Esophagus muscularis mucosa (tissue), 4 donors: ENCODE data around the gene CLPSL1.

ENCODE experiments used
- CTCF ChIP-seq, 3 experiments: fragments of 200-600 bp in 2 of 3; fragments of 450-650 bp in 1 of 3; sonication (generic) in 2 of 3; IDR thresholded peaks; one replicate each; pipeline ENCODE4 v1.5.1; 2017 to 2019; ENCODE audit warnings: antibody characterized with exemption in 3 of 3, mild to moderate bottlenecking in 2 of 3, moderate library complexity in 1 of 3
- EP300 ChIP-seq: sonication (generic); formaldehyde crosslinking; IDR thresholded peaks from one replicate; pipeline ENCODE4 v1.6.1; 2017; ENCODE audit warnings: antibody characterized with exemption
- POLR2A ChIP-seq: fragments of 450-650 bp; IDR thresholded peaks from one replicate; pipeline ENCODE4 v1.6.1; 2017; ENCODE audit warnings: antibody characterized with exemption, moderate library complexity, mild to moderate bottlenecking, low read depth
- POLR2AphosphoS5 ChIP-seq, 2 donors: sonication (generic); formaldehyde crosslinking; IDR thresholded peaks; one replicate each; pipeline ENCODE4 v1.6.1; 2017; ENCODE audit warnings: antibody characterized with exemption in 2 of 2

DNA sequence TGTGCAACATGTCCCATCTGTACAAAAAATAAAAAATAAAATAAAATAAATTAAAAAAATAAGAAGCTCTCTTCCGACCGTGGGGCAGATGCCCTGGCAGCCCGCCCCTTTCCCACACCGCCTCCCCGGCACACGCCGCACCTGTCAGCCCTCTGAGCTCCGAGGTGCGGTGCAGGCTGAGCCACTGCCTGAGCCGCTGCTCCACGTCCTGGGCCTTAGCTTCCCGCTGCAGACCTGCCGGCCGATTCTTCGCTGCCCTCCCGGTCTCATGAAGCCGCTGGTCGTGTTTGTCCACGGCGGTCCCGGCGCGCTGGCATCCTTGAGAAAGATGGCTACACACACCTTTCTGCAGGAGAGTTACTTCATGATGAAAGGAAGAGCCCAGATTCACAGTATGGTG is 15.1 kb upstream of the CLPSL1 start:
- no peak for TF ChIP-seq CTCF (IDR thresholded peaks at IDR 0.05)
- no peak for TF ChIP-seq POLR2A
- no peak for TF ChIP-seq EP300
- TF ChIP-seq POLR2AphosphoS5 (IDR thresholded peaks at IDR 0.05): no peak
